ENCODE results near the gene RPS21.

- TF ChIP-seq CTCF (IDR thresholded peaks at IDR 0.05) (no peak), REST (IDR thresholded peaks at IDR 0.05; ENCODE audit: insufficient read depth in 1 of 2, low read depth in 2 of 2, low read length in 1 of 2) (no peak), POLR2AphosphoS5 (IDR thresholded peaks at IDR 0.05; ENCODE audit: low read depth, low read length) (no peak; the same call in 1 of the 2 replicates)
Measured at GRCh38 chr20:62369815-62370114, 17.1 kb upstream of the RPS21 start.
